PC-9 (cell line): Measurements from ENCODE around the gene RSPH4A. TPM values are rescaled to one million over a fixed set of nuclear protein-coding genes. Genes with fewer than 3 reads are reported as not detected.

ENCODE experiments used
- BruUV-seq: library from RNA; stranded (reverse); fragments of 400-500 nt; replicated peaks from 2 replicates; lab custom pipeline; 2021; lab: Mats Ljungman, UMichigan
- CTCF ChIA-PET: fragments of 300-600 bp; sonication (Branson Sonifier 250); formaldehyde crosslinking; loops from one replicate; lab custom pipeline; 2022; ENCODE audit warnings: antibody characterized with exemption; lab: Charles Lee
- POLR2A ChIA-PET: fragments of 300-600 bp; sonication (Branson Sonifier 250); formaldehyde crosslinking; loops from one replicate; lab custom pipeline; 2022; ENCODE audit warnings: antibody characterized with exemption; ENCODE audit not compliant: unreplicated experiment; lab: Charles Lee
- DNase-seq, 2 experiments: peaks; one replicate each; pipeline versions ENCODE4 v3.0.0 to v3.0.0-alpha.2; 2015 to 2022; ENCODE audit warnings: mixed read lengths in 1 of 2
- H2AFZ ChIP-seq: fragments of 200-600 bp; sonication (generic); 2 replicates; pipeline ENCODE4 v1.8.1; 2017; ENCODE audit warnings: antibody characterized with exemption
- H3F3A ChIP-seq: fragments of 200-600 bp; sonication (generic); 2 replicates; pipeline ENCODE4 v1.8.1; 2017; ENCODE audit warnings: antibody characterized with exemption, mild to moderate bottlenecking, low read depth; ENCODE audit not compliant: insufficient read depth
- H3K27ac ChIP-seq: fragments of 200-600 bp; sonication (generic); 2 replicates; pipeline ENCODE4 v1.6.1; 2016; ENCODE audit warnings: mixed run types
- H3K27me3 ChIP-seq: fragments of 200-600 bp; sonication (generic); 2 replicates; pipeline ENCODE4 v1.6.1; 2016; ENCODE audit warnings: low read depth, mixed run types; ENCODE audit not compliant: insufficient read depth
- H3K36me3 ChIP-seq: fragments of 200-600 bp; sonication (generic); 2 replicates; pipeline ENCODE4 v1.6.1; 2016; ENCODE audit warnings: low read depth, mixed run types
- H3K4me1 ChIP-seq: fragments of 200-600 bp; sonication (generic); replicated peaks from 2 replicates; pipeline ENCODE4 v1.6.1; 2016; ENCODE audit warnings: mixed run types; ENCODE audit not compliant: insufficient read depth
- H3K4me2 ChIP-seq: fragments of 200-600 bp; sonication (generic); 2 replicates; pipeline ENCODE4 v1.6.1; 2017; ENCODE audit warnings: mixed run types
- H3K4me3 ChIP-seq: fragments of 200-600 bp; sonication (generic); 2 replicates; pipeline ENCODE4 v1.6.1; 2016; ENCODE audit warnings: mixed run types
- H3K79me2 ChIP-seq: fragments of 200-600 bp; sonication (generic); 2 replicates; pipeline ENCODE4 v1.6.1; 2017; ENCODE audit warnings: low read depth, mixed run types
- H3K9me2 ChIP-seq: fragments of 200-600 bp; sonication (generic); 2 replicates; pipeline ENCODE4 v1.8.1; 2017; ENCODE audit warnings: mild to moderate bottlenecking; ENCODE audit not compliant: insufficient read depth
- H3K9me3 ChIP-seq: fragments of 200-600 bp; sonication (generic); 2 replicates; pipeline ENCODE4 v1.8.1; 2016; ENCODE audit warnings: low read depth; ENCODE audit not compliant: insufficient read depth
- H4K20me1 ChIP-seq: fragments of 200-600 bp; sonication (generic); 2 replicates; pipeline ENCODE4 v1.8.1; 2017; ENCODE audit not compliant: insufficient read depth
- EZH2 ChIP-seq: fragments of 200-600 bp; sonication (generic); IDR thresholded peaks from 2 replicates; pipeline ENCODE4 v1.8.0; 2017; ENCODE audit warnings: antibody characterized with exemption, low read depth
- intact Hi-C: fragments of 100-400 bp; cut with micrococcal nuclease; formaldehyde crosslinking; loops from one replicate; pipeline ENCODE4 v1.10.0; 2022; ENCODE audit not compliant: unreplicated experiment
- total RNA-seq: library from RNA; stranded (reverse); gene quantifications from 2 replicates; pipeline ENCODE4 v1.2.3, GENCODE V29; 2021
- TF ChIP-seq, protein P1 (sequence below): fragments of 200-600 bp; sonication (generic); conservative IDR thresholded peaks from 2 replicates; pipeline ENCODE4 v1.6.1; 2017; ENCODE audit warnings: mixed run types, antibody characterized with exemption, mild to moderate bottlenecking, moderate library complexity

The RSPH4A gene
- total RNA-seq, 1 experiment from 2014 or later = 0.24 TPM

DNA sequence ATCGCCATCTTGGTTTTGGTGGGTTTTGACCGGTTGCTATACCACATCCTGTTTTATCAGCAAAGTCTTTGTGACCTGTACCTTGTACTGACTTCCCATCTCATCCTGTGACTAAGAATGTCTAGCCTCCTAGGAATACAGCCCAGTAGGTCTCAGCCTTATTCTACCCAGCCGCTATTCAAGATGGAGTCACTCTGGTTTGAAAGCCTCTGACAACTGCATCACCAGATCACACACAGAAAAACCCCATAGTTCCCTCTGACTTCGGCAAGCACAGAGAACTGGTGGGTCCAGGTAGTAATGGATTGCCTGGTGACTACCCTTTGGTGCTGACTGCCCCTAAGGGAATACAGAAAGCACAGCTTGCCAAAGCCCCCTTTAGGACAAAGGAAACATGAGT, 10.3 kb upstream of the RSPH4A start:
- Histone ChIP-seq H3K4me3 (no peak overlapping the region), H3K79me2 (no peaks in the 10 kb centered on the region), H3K36me3 (no peaks in the 10 kb centered on the region), H3K4me2 (no peak overlapping the region), H2AFZ (no peak overlapping the region), H3K27me3 (no peaks in the 10 kb centered on the region), H3K9me3 (no peaks in the 10 kb centered on the region), H3K27ac (no peak overlapping the region), H3F3A (no peaks in the 10 kb centered on the region), H3K4me1 (no peaks in the 10 kb centered on the region), H4K20me1 (no peaks in the 10 kb centered on the region), H3K9me2 (no peaks in the 10 kb centered on the region)
- intact Hi-C loops = no loop called here
- BruUV-seq = no TSS peak
- CTCF ChIA-PET = no interaction called here
- TF ChIP-seq, protein P1, sequence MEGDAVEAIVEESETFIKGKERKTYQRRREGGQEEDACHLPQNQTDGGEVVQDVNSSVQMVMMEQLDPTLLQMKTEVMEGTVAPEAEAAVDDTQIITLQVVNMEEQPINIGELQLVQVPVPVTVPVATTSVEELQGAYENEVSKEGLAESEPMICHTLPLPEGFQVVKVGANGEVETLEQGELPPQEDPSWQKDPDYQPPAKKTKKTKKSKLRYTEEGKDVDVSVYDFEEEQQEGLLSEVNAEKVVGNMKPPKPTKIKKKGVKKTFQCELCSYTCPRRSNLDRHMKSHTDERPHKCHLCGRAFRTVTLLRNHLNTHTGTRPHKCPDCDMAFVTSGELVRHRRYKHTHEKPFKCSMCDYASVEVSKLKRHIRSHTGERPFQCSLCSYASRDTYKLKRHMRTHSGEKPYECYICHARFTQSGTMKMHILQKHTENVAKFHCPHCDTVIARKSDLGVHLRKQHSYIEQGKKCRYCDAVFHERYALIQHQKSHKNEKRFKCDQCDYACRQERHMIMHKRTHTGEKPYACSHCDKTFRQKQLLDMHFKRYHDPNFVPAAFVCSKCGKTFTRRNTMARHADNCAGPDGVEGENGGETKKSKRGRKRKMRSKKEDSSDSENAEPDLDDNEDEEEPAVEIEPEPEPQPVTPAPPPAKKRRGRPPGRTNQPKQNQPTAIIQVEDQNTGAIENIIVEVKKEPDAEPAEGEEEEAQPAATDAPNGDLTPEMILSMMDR = no peak
- POLR2A ChIA-PET = no interaction called here
- DNase-seq = no peak

DNA sequence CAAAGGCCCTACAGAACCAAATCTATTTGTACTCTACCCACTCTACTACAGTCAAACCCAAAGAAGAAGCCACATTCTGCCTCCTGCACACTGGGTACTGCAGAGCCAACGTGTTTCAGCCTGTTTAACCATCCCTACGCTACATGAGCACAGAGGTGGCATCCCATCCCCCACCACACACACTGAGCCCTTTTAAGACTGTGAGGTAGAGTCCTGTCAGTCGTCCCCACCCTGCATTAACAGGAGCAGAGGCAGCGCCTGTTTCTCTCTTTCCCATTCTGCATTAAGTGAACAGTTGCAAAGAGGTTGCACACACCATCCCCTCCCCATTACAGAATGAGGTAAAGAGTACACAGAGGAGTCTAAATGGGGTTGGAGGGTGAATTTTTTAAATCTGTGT, 5.2 kb upstream of the RSPH4A start:
- Histone ChIP-seq H3K27ac (no peak overlapping the region), H3K4me2 (no peak overlapping the region), H3K79me2 (no peaks in the 10 kb centered on the region), H3F3A (no peaks in the 10 kb centered on the region), H3K27me3 (no peaks in the 10 kb centered on the region), H3K4me3 (no peak overlapping the region), H4K20me1 (no peaks in the 10 kb centered on the region), H3K4me1 (no peaks in the 10 kb centered on the region; the same call in 1 of the 2 replicates), H3K9me3 (no peaks in the 10 kb centered on the region), H3K9me2 (no peaks in the 10 kb centered on the region), H2AFZ (no peak overlapping the region), H3K36me3 (no peaks in the 10 kb centered on the region)
- TF ChIP-seq EZH2 = no peak
- TF ChIP-seq, protein P1 = no peak
- intact Hi-C loops = no loop called here
- ChIA-PET CTCF (no interaction called here), POLR2A (no interaction called here)
- DNase-seq = no peak
- no TSS peak for BruUV-seq

GRCh38 chr6:116616737-116617053, 416 bp downstream of the RSPH4A start:
- BruUV-seq = no TSS peak
- POLR2A ChIA-PET = no interaction called here
- DNase-seq = no peak

More at GRCh38 chr6:116616737-116617053, 416 bp downstream of the RSPH4A start:
- no peaks in the 10 kb centered on the region for H3K36me3 ChIP-seq
- no peaks in the 10 kb centered on the region for H3K9me3 ChIP-seq
- H2AFZ ChIP-seq = peak overlapping the region; percentile 94
- peak overlapping the region; percentile 87 for H3K4me3 ChIP-seq
- H3K9me2 ChIP-seq = no peaks in the 10 kb centered on the region
- no peaks in the 10 kb centered on the region for H3F3A ChIP-seq
- H3K27me3 ChIP-seq = no peaks in the 10 kb centered on the region
- H3K27ac ChIP-seq = no peak overlapping the region
- intact Hi-C loops = loop anchor here (1.0 to 2.0 kb wide), 2 partner anchors 45 to 64 kb away; partner anchors contain the start of genes KPNA5 and RWDD1
- peaks cover 9% of the 10 kb centered on the region for H3K4me1 ChIP-seq
- H4K20me1 ChIP-seq = no peaks in the 10 kb centered on the region
- no peaks in the 10 kb centered on the region for H3K79me2 ChIP-seq
- H3K4me2 ChIP-seq = peak overlapping the region; percentile 95
- CTCF ChIA-PET = no interaction called here
- TF ChIP-seq, protein P1 = no peak
- TF ChIP-seq EZH2 = no peak
